ENCODE measurements around the gene KYNU.
"Not testable (repeated sequence)": the region's sequence is repeated elsewhere in the genome, so short reads cannot be mapped to it uniquely, and the experiment has no call there.

Gene KYNU

GRCh38 chr2:142893241-142893640, 15.8 kb downstream of the KYNU start:
- WGBS (ENCODE audit: extremely low coverage, insufficient coverage, insufficient read length) = no CpG with 5 or more reads among the region's 2 CpGs
- Histone ChIP-seq H3K36me3 (ENCODE audit: control insufficient read depth in 1 of 2, insufficient read depth in 2 of 2, low read length in 2 of 2) (no peaks in the 10 kb centered on the region), H3K79me2 (ENCODE audit: control insufficient read depth, insufficient read depth, low read length, poor library complexity) (no peaks in the 10 kb centered on the region), H3K4me3 (ENCODE audit: low read depth, low read length) (no peak overlapping the region), H3K14ac (ENCODE audit: low read length) (no peak overlapping the region), H3K9me3 (ENCODE audit: insufficient read depth, low read depth, low read length) (no peaks in the 10 kb centered on the region), H3K79me1 (ENCODE audit: low read length) (no peaks in the 10 kb centered on the region), H2BK120ac (ENCODE audit: insufficient read depth, low read length, poor library complexity) (no peak overlapping the region), H2AK5ac (ENCODE audit: low read length) (no peak overlapping the region), H4K8ac (ENCODE audit: low read depth, low read length) (no peak overlapping the region), H3K4ac (ENCODE audit: low read depth, low read length) (no peak overlapping the region), H2BK5ac (ENCODE audit: low read depth, low read length, poor library complexity) (no peak overlapping the region), H3K27me3 (ENCODE audit: insufficient read depth, low read length) (no peaks in the 10 kb centered on the region), H2AFZ (ENCODE audit: insufficient read depth, low read length, poor library complexity) (no peak overlapping the region), H3K27ac (ENCODE audit: low read depth, low read length) (no peak overlapping the region), H3K23ac (ENCODE audit: low read length) (no peak overlapping the region), H3K4me1 (ENCODE audit: control insufficient read depth in 1 of 2, insufficient read depth in 2 of 2, low read length in 2 of 2) (no peaks in the 10 kb centered on the region), H4K12ac (ENCODE audit: low read depth, low read length) (no peak overlapping the region), H2BK12ac (ENCODE audit: low read length) (no peak overlapping the region), H4K91ac (ENCODE audit: low read depth, low read length) (no peak overlapping the region), H3K9ac (ENCODE audit: low read length) (no peak overlapping the region), H3K4me2 (ENCODE audit: low read length) (no peak overlapping the region), H3K18ac (ENCODE audit: low read length) (no peak overlapping the region)
- DNase-seq = no peak

GRCh38 chr2:142897807-142898206, 20.3 kb downstream of the KYNU start:
- Histone ChIP-seq H2BK5ac (ENCODE audit: low read depth, low read length, poor library complexity) (no peak overlapping the region), H4K8ac (ENCODE audit: low read depth, low read length) (no peak overlapping the region), H3K9me3 (ENCODE audit: insufficient read depth, low read depth, low read length) (no peaks in the 10 kb centered on the region), H2AK5ac (ENCODE audit: low read length) (no peak overlapping the region), H3K79me1 (ENCODE audit: low read length) (no peaks in the 10 kb centered on the region), H3K9ac (ENCODE audit: low read length) (no peak overlapping the region), H3K4me3 (ENCODE audit: low read depth, low read length) (no peak overlapping the region), H3K27me3 (ENCODE audit: insufficient read depth, low read length) (no peaks in the 10 kb centered on the region), H3K4me2 (ENCODE audit: low read length) (no peak overlapping the region), H3K4ac (ENCODE audit: low read depth, low read length) (no peak overlapping the region), H2AFZ (ENCODE audit: insufficient read depth, low read length, poor library complexity) (no peak overlapping the region), H3K14ac (ENCODE audit: low read length) (no peak overlapping the region), H3K36me3 (ENCODE audit: control insufficient read depth in 1 of 2, insufficient read depth in 2 of 2, low read length in 2 of 2) (no peaks in the 10 kb centered on the region), H3K79me2 (ENCODE audit: control insufficient read depth, insufficient read depth, low read length, poor library complexity) (no peaks in the 10 kb centered on the region), H4K91ac (ENCODE audit: low read depth, low read length) (no peak overlapping the region), H3K18ac (ENCODE audit: low read length) (no peak overlapping the region), H3K23ac (ENCODE audit: low read length) (no peak overlapping the region), H3K27ac (ENCODE audit: low read depth, low read length) (no peak overlapping the region), H3K4me1 (ENCODE audit: control insufficient read depth in 1 of 2, insufficient read depth in 2 of 2, low read length in 2 of 2) (no peaks in the 10 kb centered on the region), H4K12ac (ENCODE audit: low read depth, low read length) (no peak overlapping the region), H2BK120ac (ENCODE audit: insufficient read depth, low read length, poor library complexity) (no peak overlapping the region), H2BK12ac (ENCODE audit: low read length) (no peak overlapping the region)
- no CpG with 5 or more reads among the region's 1 CpG for WGBS (ENCODE audit: extremely low coverage, insufficient coverage, insufficient read length)
- no peak for DNase-seq

GRCh38 chr2:142900327-142900726, 22.9 kb downstream of the KYNU start:
- DNase-seq; H4K8ac ChIP-seq (ENCODE audit: low read depth, low read length); H3K4me3 ChIP-seq (ENCODE audit: low read depth, low read length); H3K9ac ChIP-seq (ENCODE audit: low read length); H3K4me2 ChIP-seq (ENCODE audit: low read length); H2BK12ac ChIP-seq (ENCODE audit: low read length); H2AFZ ChIP-seq (ENCODE audit: insufficient read depth, low read length, poor library complexity); H4K12ac ChIP-seq (ENCODE audit: low read depth, low read length); H3K36me3 ChIP-seq (ENCODE audit: control insufficient read depth in 1 of 2, insufficient read depth in 2 of 2, low read length in 2 of 2); H3K79me2 ChIP-seq (ENCODE audit: control insufficient read depth, insufficient read depth, low read length, poor library complexity); H2AK5ac ChIP-seq (ENCODE audit: low read length); H4K91ac ChIP-seq (ENCODE audit: low read depth, low read length); H2BK120ac ChIP-seq (ENCODE audit: insufficient read depth, low read length, poor library complexity); H3K9me3 ChIP-seq (ENCODE audit: insufficient read depth, low read depth, low read length); H3K27ac ChIP-seq (ENCODE audit: low read depth, low read length); H2BK5ac ChIP-seq (ENCODE audit: low read depth, low read length, poor library complexity); H3K4me1 ChIP-seq (ENCODE audit: control insufficient read depth in 1 of 2, insufficient read depth in 2 of 2, low read length in 2 of 2); H3K79me1 ChIP-seq (ENCODE audit: low read length); H3K23ac ChIP-seq (ENCODE audit: low read length); H3K14ac ChIP-seq (ENCODE audit: low read length); H3K18ac ChIP-seq (ENCODE audit: low read length); H3K4ac ChIP-seq (ENCODE audit: low read depth, low read length); H3K27me3 ChIP-seq (ENCODE audit: insufficient read depth, low read length): not testable (repeated sequence)
- no CpG with 5 or more reads among the region's 4 CpGs for WGBS (ENCODE audit: extremely low coverage, insufficient coverage, insufficient read length)

- WGBS (ENCODE audit: extremely low coverage, insufficient coverage, insufficient read length) = no CpG with 5 or more reads among the region's 6 CpGs
- Histone ChIP-seq H2BK12ac (ENCODE audit: low read length) (no peak overlapping the region), H3K4me2 (ENCODE audit: low read length) (no peak overlapping the region), H3K18ac (ENCODE audit: low read length) (no peak overlapping the region), H3K79me2 (ENCODE audit: control insufficient read depth, insufficient read depth, low read length, poor library complexity) (no peaks in the 10 kb centered on the region), H3K27me3 (ENCODE audit: insufficient read depth, low read length) (no peaks in the 10 kb centered on the region), H3K9me3 (ENCODE audit: insufficient read depth, low read depth, low read length) (no peaks in the 10 kb centered on the region), H2AK5ac (ENCODE audit: low read length) (no peak overlapping the region), H3K79me1 (ENCODE audit: low read length) (peaks cover 2% of the 10 kb centered on the region), H4K8ac (ENCODE audit: low read depth, low read length) (no peak overlapping the region), H4K12ac (ENCODE audit: low read depth, low read length) (no peak overlapping the region), H2BK5ac (ENCODE audit: low read depth, low read length, poor library complexity) (no peak overlapping the region), H4K91ac (ENCODE audit: low read depth, low read length) (no peak overlapping the region), H3K9ac (ENCODE audit: low read length) (no peak overlapping the region), H2AFZ (ENCODE audit: insufficient read depth, low read length, poor library complexity) (no peak overlapping the region), H3K14ac (ENCODE audit: low read length) (no peak overlapping the region), H3K4me1 (ENCODE audit: control insufficient read depth in 1 of 2, insufficient read depth in 2 of 2, low read length in 2 of 2) (peaks cover 0 to 3% of the 10 kb centered on the region in 2 experiments), H2BK120ac (ENCODE audit: insufficient read depth, low read length, poor library complexity) (no peak overlapping the region), H3K27ac (ENCODE audit: low read depth, low read length) (no peak overlapping the region), H3K4ac (ENCODE audit: low read depth, low read length) (no peak overlapping the region), H3K23ac (ENCODE audit: low read length) (no peak overlapping the region), H3K4me3 (ENCODE audit: low read depth, low read length) (no peak overlapping the region), H3K36me3 (ENCODE audit: control insufficient read depth in 1 of 2, insufficient read depth in 2 of 2, low read length in 2 of 2) (no peaks in the 10 kb centered on the region)
- DNase-seq = no peak
These were observed 24.3 kb downstream of the KYNU start for GRCh38 chr2:142901780-142902179.
